Ascending aorta (tissue), 2 donors: ENCODE measurements around the gene SLC6A6. TPM values are rescaled to one million over a fixed set of nuclear protein-coding genes. Genes with fewer than 3 reads are reported as not detected.

ENCODE experiments used
- DNase-seq, 2 donors: peaks; one replicate each; pipeline ENCODE4 v3.0.0-alpha.2; 2019; ENCODE audit warnings: low spot score in 2 of 2
- H3K27ac ChIP-seq, 2 donors: fragments of 200-600 bp; sonication (generic); one replicate each; pipeline ENCODE4 v1.5.1; 2016 to 2017; ENCODE audit warnings: mild to moderate bottlenecking in 1 of 2
- H3K27me3 ChIP-seq: fragments of 200-600 bp; sonication (generic); one replicate; pipeline ENCODE4 v1.5.1; 2017
- H3K36me3 ChIP-seq, 2 donors: fragments of 200-600 bp; sonication (generic); one replicate each; pipeline ENCODE4 v1.5.1; 2016
- H3K4me1 ChIP-seq, 2 donors: fragments of 200-600 bp; sonication (generic); one replicate each; pipeline ENCODE4 v1.5.1; 2016 to 2017; ENCODE audit warnings: mild to moderate bottlenecking in 1 of 2
- H3K4me3 ChIP-seq, 2 donors: fragments of 200-600 bp; sonication (generic); one replicate each; pipeline ENCODE4 v1.5.1; 2016 to 2017; ENCODE audit warnings: mild to moderate bottlenecking in 1 of 2
- H3K9me3 ChIP-seq, 2 donors: fragments of 200-600 bp; sonication (generic); one replicate each; pipeline ENCODE4 v1.5.1; 2016
- intact Hi-C: fragments of 100-400 bp; cut with DNase I; formaldehyde crosslinking; loops from one replicate; pipeline ENCODE4 v1.15.1; 2023
- total RNA-seq: library from RNA; depleted of rRNA; stranded (reverse); fragments of >200 nt; gene quantifications from one replicate; pipeline ENCODE4 v1.1.0, GENCODE V29; 2016
- TF ChIP-seq, protein P1 (sequence below), 3 experiments: fragments of 200-600 bp in 2 of 3; fragments of 450-650 bp in 1 of 3; sonication (generic) in 2 of 3; IDR thresholded peaks; one replicate each; pipeline ENCODE4 v1.5.1; 2016 to 2019; ENCODE audit warnings: antibody characterized with exemption in 3 of 3, mild to moderate bottlenecking in 1 of 3, moderate library complexity in 1 of 3

SLC6A6 gene
- total RNA-seq, 1 donor from 2014 or later: 78.1 TPM

DNA sequence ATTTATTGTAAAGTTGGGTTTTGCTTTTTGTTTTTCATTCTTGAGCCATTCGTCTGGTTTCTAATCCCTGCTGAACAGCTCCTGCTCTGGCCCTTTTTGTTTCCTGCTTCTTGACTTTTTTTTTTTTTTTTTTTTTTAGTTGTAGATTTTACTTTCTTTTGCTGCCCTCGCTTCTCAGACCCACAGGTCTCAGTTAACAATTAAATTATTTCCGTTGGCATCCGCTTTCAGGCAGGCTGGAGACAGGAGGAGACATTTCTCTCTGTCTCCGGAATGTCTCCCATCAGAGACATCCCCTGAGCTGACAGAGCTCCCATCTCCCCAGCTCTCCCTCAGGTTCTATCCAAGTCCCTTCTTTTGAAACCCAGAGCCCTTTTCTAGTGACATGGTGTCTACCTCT lies 68.6 kb downstream of the SLC6A6 start:
- Histone ChIP-seq H3K4me3 (no peak overlapping the region), H3K27me3 (no peaks in the 10 kb centered on the region), H3K4me1 (no peaks in the 10 kb centered on the region), H3K27ac (no peak overlapping the region), H3K36me3 (peaks cover 11 to 33% of the 10 kb centered on the region in 2 donors), H3K9me3 (no peaks in the 10 kb centered on the region)
- intact Hi-C loops: no loop called here
- TF ChIP-seq, protein P1, sequence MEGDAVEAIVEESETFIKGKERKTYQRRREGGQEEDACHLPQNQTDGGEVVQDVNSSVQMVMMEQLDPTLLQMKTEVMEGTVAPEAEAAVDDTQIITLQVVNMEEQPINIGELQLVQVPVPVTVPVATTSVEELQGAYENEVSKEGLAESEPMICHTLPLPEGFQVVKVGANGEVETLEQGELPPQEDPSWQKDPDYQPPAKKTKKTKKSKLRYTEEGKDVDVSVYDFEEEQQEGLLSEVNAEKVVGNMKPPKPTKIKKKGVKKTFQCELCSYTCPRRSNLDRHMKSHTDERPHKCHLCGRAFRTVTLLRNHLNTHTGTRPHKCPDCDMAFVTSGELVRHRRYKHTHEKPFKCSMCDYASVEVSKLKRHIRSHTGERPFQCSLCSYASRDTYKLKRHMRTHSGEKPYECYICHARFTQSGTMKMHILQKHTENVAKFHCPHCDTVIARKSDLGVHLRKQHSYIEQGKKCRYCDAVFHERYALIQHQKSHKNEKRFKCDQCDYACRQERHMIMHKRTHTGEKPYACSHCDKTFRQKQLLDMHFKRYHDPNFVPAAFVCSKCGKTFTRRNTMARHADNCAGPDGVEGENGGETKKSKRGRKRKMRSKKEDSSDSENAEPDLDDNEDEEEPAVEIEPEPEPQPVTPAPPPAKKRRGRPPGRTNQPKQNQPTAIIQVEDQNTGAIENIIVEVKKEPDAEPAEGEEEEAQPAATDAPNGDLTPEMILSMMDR (IDR thresholded peaks at IDR 0.05): no peak
- DNase-seq: no peak

DNA sequence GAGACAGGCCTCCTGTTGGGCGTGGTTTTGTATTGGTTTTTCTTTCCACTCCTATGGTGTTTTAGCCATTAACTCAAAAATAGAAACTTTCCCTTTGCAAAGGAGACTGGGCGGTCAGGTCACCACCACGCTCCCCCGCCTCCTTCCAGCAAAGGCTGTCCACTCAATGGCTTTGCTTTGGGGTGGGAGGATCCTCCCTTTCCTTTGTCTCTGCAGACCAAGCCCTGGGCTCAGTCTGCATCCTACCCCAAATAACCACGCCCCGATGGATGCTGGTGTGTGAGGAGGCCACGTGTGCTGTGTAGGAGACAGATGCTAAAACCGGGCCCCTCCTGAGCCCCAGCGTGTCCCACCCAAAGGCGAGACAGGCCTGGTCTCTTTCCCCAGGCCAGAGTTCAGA lies 69.3 kb downstream of the SLC6A6 start:
- Histone ChIP-seq H3K27ac (no peak overlapping the region), H3K4me3 (no peak overlapping the region), H3K4me1 (no peaks in the 10 kb centered on the region), H3K27me3 (no peaks in the 10 kb centered on the region), H3K36me3 (peaks cover 8 to 34% of the 10 kb centered on the region in 2 donors), H3K9me3 (no peaks in the 10 kb centered on the region)
- DNase-seq: no peak
- intact Hi-C loops: no loop called here
- TF ChIP-seq, protein P1 (IDR thresholded peaks at IDR 0.05): no peak

DNA sequence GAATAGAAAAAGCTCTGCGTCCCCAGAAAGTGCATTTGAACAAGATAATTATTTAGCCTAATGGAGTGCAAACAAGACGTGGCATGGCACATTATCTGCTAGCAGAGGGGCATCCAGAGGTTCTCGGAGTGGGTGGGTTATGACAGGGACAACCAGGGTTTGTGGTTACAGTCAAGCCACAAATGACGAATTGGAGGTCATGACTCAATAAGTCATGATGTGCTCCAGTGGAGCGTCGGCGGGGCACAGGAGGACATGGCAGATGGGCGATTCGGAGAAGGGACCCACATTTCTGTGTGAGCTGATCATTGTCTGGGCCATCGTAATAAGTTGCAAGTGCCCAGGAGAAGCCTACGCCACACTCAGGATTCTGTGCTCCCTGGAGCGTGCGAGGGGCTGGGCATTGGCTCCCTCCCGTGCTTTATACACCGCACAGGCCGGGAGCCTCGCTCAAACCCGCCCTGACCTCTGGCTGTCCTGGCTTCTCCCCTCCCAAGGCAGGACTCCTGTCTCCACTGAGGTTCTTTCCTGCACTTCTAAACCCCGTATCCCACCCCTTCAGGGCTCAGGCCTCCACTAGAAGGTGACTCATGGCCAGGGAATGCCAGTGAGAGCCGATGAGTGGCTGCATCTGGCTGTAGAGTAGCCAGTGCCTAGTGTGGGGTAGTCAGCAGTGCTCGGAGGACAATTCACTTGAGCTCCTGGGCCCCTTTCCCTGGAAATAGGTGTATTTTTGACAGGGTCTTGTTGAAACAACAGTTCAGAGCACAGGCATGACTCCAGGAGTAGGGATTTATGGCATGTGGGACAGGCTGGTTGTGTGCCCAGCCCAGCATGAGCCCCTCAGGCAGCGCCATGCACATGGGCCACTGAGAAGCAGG lies 70.3 kb downstream of the SLC6A6 start:
- DNase-seq: no peak
- no peaks in the 10 kb centered on the region for H3K9me3 ChIP-seq
- no peak overlapping the region for H3K27ac ChIP-seq
- TF ChIP-seq, protein P1 (IDR thresholded peaks at IDR 0.05): no peak
- intact Hi-C loops: no loop called here
- no peak overlapping the region for H3K4me3 ChIP-seq
- H3K36me3 ChIP-seq: peaks cover 3 to 34% of the 10 kb centered on the region in 2 donors
- no peaks in the 10 kb centered on the region for H3K27me3 ChIP-seq
- H3K4me1 ChIP-seq: no peaks in the 10 kb centered on the region

DNA sequence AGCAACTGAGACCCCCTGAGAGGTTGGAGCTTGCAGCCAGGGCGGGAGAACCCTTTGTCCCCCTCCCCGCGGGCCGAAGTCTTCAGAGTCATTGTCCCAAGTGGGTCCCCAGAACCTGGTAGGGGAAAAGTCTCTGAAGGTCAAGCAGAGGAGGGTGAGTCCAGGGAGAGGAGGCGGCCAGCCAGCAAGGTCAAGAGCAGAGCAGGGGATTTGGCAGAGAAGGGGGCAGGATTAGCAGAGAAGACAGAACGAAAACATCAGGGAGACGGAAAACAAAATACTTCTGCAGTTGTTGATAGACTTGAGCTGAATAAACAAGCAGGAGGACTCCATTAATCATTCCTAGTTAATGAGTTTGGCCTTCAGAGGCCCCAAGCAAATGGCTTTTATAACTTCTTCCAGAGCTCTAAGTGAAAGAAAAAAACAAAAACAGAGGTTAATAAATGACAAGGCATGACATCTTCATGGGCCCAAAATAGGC lies 71.0 kb downstream of the SLC6A6 start:
- no peak for DNase-seq
- Histone ChIP-seq H3K9me3 (no peaks in the 10 kb centered on the region), H3K27me3 (no peaks in the 10 kb centered on the region), H3K36me3 (peaks cover 3 to 39% of the 10 kb centered on the region in 2 donors), H3K4me1 (no peaks in the 10 kb centered on the region), H3K27ac (no peak overlapping the region), H3K4me3 (no peak overlapping the region)
- intact Hi-C loops: no loop called here
- TF ChIP-seq, protein P1 (IDR thresholded peaks at IDR 0.05): no peak

DNA sequence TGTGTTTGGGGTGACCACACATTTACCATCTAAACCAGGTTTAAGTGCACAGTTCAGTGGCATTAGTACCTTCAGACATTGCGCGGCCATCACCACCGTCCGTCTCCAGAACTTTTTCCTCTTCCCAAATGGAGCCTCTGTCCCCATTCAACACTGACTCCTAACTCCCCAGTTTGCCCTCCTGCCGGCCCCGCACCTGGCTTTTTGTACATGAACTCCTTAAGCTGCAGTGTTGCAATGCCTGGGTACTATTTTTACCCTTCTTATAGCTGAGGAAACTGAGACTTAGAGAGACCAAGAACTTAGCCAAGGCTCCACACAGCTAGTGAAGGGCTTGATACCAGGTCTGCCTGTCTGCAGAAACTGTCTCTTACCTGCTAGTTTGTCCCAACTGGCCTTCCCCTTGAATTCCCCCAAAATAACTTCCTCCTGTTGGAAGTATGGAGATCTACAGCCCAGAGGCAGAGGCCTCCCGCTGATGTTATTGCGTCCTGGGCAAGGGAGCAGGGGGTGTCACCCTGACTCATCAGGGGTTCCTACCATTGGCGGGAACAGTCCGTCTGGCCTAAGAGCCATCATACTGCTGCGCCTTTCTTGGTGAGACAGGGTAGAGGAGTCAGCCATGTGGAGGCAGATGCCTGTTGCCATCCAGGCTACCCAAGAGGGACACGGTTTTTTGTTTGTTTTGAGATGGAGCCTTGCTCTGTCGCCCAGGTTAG lies 72.1 kb downstream of the SLC6A6 start:
- Histone ChIP-seq H3K4me1 (no peaks in the 10 kb centered on the region), H3K9me3 (no peaks in the 10 kb centered on the region), H3K4me3 (no peak overlapping the region), H3K27ac (no peak overlapping the region), H3K36me3 (peaks cover 7 to 42% of the 10 kb centered on the region in 2 donors), H3K27me3 (no peaks in the 10 kb centered on the region)
- DNase-seq: no peak
- TF ChIP-seq, protein P1 (IDR thresholded peaks at IDR 0.05): no peak
- intact Hi-C loops: no loop called here
